Hematopoietic multipotent progenitor cell treated with erythropoietin and hydrocortisone succinate and interleukin-3 and kit ligand, for 17 days (in vitro differentiated cells): ENCODE measurements around the gene WRNIP1.

Source experiments
- DNase-seq: peaks from one replicate; pipeline ENCODE4 v3.0.0-alpha.2; 2015; ENCODE audit warnings: low spot score

Gene WRNIP1

DNA sequence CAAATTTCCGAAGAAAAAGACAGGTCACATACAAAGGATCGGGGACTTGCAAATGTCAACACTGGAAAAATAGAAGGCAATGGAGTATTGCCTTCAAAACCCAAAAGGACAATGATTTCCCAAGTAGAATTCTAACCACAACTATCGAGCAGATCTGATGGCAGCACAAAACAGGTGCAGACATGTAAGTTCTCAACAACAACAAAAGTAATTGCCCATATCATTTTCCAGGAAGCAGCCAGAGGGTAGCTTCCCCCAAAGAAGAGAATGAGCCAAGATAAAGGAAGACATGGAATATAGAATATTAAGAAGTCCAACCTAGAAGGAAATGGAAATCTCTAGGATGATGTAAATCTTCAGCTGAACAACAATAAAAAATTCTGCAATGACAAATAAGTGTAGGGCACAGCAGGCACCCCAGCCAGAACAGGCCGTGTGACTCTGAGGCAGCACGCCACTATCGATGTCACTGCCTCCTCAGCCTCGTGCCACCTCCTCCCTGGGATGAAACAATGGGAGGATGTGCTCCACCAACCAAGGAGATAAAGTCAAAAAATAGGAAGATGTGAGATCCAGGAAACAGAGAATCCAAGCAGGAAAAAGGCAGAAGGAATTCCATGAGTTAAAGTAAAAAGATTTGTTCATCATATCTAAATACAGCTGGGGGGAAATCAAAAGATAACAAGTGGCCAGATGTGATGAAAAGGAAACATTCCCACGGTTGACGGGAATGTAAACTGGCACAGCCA, 42.3 kb downstream of the WRNIP1 start:
- no peak for DNase-seq

DNA sequence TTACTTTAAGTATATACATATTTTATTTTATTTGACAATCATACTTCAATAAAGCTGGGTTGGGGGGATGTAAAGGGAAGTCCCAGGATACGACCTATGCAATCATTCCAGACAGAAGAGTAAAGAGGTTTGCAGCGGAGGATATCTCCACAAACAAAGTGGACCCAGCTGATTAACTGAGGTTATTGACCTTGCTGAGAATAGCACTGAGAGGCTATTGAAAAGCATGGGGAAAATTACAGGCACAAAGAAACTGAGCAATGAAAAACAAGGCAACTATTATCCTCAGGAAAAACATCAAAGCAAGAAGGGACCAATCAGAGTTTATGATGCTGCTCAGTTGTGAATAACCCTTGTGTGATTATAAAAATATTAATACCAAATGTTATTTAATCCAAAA, 43.8 kb downstream of the WRNIP1 start:
- no peak for DNase-seq

DNA sequence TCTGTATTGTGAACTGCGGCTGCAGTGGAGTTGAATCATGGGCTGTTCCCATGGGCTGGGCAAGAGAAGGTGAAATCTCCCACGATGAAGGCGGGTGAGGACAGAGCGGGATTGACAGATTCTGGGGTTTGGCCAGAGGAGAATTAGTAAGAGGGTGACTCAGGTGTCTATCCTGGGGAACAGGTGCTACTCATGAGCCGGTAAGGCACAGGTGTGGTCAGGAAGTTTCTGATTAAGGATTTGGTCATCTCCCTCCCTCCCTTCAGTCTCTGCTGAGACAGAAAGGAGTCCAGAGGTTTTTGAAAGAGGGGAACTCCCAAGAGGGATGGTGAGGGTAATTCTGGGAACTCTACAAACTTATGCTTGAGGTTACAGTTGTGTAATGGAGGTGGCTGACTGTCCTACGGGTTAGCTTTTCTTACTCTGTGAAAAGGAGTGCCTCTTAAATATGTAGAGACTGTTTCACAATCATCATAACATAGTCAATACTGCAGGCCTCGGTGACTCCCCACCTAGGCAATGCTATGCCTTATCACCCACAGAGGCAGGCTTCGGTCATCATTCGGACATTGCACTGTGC, 45.0 kb downstream of the WRNIP1 start:
- DNase-seq: no peak

DNA sequence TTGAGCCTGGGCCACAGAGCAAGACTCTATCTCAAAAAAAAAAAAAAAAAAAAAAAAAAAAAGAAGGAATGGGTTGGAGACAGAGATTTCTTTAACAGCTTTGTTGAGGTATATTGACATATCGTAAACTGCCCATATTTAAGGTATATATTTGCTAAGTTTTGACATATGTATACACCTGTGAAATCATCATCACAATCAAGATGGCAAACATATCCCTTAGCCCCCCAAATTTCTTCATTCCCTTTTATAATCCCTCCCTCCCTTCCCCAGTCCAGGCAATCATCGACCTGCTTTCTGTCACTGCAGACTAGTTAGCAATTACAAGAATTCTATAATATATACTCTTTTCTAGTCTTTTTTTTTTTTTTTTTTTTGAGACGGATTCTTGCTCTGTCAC, 47.5 kb downstream of the WRNIP1 start:
- no peak for DNase-seq

DNA sequence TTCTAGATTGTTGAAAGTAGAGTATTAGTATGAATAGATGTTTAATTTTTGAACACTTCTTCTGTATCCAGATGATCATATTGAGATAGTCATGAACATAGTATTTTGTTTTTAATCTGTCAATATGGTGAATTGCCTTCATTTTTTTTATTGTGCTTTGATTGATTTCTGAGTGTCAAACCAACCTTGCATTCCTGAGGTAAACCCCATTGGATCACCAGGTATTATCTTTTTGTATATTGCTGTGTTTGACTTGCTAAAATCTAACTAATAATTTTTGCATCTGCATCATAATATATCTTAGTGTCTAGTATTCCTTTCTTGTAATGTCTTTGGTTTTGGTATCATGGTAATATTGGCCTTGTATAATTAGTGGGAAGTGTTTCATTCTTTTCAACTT, 51.0 kb downstream of the WRNIP1 start:
- DNase-seq: no peak

DNA sequence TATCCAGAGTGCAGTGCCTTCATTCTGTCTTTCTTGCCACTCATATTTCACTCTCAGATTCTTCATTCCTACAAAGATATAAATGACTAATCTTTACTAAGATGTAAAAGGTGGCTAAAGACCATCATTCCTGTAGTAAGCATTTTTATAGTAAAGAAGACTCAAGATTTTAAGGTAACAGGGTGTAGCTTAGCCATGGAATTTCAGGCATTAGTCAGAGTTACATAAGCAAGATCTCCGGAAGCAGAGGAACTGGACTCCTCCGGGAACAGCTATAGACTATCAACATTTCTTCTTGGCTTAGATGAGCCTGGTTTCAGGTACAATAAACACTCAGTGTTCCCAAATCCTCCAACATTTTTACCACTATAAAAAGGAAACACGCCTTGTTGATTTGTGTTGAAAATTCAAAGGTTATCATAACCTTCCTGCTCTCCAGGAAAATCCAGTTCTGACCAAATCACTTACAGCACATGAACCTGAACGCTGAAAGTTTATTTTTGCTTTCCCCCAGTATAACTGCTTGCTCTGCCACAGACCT, 52.8 kb downstream of the WRNIP1 start:
- DNase-seq: no peak

DNA sequence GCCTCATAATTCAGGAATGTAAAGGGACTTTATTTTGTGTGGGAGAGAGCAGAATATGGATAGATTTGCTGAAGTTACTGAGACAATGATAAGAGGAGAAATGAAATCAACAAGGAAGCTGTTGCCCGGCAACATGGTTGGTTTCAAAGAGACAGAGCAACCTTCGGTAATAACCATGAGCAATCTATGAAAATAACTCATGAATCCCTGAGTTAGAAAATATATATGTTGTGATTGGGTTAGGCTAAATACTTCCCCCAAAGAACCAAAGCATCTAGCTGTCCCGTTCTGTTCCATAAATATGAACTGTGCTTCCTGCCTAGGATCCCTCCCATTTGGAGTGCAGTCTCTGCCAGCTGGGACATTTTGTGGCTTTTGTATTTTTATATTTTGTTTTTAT, 53.4 kb downstream of the WRNIP1 start:
- DNase-seq: no peak

DNA sequence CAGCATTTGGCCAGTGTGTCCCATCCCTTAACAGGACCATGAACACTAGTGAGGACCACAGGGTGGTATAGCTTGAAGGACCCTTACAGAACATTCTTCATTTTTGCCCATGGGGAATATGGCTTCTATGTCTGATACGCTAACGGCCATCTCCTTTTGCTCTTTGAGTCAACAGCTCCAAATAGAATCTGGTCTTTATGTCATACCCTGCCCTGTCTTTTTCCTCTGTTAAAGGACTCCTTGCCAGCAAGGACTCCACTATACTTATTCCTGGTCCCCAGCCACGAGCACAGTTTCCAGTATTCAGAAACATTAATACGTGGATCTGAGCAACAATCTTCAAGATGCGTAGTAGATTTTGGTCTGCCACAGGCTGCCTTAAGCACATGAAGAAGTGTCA, 53.9 kb downstream of the WRNIP1 start:
- no peak for DNase-seq

DNA sequence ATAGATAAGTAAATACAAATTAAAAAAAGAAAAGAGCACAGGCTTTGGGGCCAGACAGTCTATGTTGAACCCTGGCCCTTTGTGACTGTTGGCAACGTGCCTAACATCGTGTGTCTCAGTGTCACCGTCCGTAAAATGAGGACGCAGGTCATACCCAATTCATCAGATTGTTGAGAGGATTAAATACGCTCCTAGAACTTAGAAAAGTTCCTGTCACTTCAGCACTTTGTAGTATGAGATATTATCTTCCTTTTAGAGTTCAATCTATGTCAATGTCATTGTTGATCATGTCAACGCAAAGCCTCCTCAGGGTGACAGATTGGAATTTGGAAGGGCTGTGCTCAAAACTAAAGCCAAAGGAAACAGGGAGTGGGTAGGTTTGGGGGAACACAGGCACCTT, 54.8 kb downstream of the WRNIP1 start:
- DNase-seq: no peak

DNA sequence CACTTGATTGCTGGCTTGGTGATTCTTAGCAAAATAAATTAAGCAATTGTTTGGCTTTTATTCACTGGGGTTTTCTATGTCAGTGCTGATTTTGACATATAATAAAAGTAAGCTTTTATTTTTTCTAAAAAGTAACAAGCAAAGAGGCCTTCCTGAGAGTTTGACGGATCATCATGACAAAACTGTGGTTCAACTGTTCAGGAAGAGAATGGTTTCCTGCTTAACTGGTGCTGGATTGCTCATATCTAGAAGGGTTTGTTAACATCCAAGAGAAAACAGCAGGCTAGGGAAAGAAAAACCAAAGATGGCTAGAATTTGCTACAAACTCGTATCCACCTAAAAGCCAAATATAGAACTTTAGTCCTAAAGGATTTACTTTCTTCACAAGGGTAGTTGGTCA, 55.2 kb downstream of the WRNIP1 start:
- no peak for DNase-seq

DNA sequence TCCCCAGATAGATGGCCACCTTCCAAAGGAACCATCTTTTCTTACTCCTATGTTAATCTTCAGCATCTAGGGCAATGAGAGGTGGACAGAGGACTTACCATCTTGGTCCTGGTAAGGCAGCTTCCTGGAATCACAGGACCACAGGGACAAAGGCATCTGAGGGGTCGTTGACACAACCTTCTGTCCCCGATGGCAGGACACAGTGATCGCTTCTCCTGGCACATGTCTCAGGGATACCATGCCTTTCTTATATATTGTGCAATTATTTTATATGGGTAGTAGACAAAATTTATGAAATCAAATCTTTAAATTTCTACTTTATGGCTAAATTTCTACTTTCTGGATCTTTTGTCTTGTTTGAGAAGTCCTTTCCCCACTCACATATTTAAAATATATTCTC, 56.4 kb downstream of the WRNIP1 start:
- no peak for DNase-seq

DNA sequence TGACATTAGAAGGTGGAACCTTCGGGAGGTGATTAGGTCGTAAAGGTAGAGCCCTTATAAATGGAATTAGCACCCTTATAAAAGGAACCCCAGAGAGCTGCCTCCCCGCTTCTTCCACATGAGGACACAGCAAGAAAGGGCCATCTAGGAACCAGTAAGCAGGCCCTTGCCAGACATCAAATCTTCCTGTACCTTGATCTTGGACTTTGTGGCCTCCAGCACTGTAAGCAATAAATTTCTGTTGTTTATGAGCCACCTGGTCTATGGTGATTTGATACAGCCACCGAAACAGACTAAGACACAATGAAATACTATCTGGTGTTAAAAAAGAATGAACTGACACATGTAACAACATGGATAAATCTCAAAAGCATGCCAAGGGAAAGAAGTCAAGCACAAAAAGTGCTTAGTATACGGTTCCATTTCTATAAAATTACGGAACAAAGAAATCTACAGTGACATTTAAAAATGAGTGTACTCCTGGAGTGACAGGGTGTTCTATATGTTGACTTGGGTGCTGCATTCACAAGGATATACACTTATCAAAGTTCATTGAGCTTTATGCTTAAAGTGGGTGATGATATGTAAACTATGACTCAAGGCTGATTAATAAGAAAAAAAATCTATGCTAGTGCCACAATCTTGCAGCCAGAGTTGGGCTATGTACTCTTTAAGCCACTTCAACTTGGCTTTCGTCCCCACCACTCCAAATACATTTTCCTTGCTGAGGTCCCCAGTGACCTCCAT, 58.1 kb downstream of the WRNIP1 start:
- DNase-seq: no peak

DNA sequence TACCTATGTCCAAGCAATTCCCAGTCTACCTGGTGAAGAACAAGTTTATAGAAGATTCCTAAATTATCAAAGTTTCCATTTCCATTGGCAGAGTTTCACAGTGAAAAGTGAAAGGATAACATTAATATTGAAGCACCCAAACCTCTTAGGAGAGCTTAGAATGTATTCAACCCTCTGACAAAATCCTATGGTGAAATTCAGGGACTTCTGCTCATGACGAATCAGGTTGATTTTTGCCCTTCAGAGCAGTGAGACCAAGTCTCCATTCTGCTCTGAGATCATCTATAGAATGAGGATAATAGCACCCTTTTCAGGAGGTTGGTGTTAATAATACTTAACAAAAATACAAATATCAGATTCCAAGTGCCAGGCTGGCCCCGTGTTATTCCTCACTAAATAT, 60.9 kb downstream of the WRNIP1 start:
- DNase-seq: no peak

DNA sequence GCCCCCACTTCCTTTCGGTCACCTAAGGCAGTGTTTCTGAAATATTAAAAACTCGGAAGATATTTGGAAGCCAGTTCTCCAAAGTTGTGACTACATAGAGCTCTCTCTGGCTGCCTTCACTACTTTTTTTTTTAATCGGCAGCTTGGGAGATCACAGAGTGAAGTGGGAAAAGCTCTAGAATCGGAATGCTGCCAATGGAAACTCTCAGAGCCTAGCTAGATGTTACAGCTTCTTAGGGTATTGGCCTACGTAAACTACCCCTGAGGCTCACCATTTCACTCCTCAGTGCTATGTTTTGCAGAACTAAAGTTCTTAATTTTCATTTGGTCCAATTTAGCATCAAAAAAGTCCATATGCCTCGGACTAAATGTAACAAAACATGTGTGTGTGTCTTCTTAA, 61.9 kb downstream of the WRNIP1 start:
- DNase-seq: no peak

DNA sequence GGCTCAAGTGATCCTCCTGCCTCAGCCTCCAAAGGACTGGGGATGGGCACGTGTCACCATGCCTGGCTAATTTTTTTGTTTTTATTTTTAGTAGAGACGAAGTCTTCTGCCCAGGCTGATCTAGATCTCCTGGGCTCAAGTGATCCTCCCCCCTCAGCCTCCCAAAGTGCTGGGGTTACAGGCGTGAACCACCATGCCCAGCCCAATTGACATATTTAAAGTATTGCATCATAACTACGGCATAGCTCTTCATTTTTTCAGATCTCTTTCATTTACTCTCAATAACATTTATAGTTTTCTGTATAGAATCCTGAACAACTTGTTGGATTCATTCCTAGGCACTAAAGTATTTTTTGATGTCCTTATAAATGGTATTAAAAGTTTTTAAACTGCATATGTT, 63.4 kb downstream of the WRNIP1 start:
- no peak for DNase-seq

DNA sequence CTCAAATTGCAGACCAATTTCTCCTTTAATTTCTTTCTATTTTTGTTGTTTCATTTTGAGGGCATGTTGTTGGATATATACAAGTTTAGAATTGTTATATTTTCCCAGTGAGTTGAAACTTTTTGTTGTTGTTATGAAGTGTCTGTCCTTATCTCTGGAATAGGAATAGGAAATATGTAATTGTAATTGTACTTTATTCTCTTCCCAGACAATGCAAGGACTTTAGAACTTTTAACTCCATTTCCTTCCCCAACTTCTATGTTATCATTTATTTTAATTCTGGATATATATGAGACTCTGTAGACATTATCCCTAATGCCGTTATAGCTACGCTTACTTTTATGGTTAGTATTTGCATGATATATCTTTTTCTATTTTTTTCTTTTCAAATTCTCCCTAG, 64.1 kb downstream of the WRNIP1 start:
- no peak for DNase-seq

DNA sequence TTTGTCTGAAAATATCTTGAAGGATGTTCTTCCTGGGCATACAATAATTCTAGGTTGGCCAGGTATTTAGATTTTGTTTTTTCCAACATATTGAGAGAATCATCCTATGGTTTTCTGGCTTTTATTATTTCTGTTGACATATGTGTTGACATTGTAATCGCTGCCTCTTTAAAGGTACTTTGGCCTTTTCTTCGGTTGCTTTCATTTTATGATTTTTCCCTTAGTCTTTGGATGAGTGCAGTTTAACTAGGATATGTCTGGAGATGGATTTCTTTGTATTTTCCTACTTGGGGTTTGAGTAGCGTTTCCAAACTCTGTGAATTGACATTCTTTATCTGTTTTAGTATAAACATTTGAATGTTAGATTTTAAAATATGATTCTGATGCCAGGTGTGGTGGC, 65.0 kb downstream of the WRNIP1 start:
- DNase-seq: no peak

DNA sequence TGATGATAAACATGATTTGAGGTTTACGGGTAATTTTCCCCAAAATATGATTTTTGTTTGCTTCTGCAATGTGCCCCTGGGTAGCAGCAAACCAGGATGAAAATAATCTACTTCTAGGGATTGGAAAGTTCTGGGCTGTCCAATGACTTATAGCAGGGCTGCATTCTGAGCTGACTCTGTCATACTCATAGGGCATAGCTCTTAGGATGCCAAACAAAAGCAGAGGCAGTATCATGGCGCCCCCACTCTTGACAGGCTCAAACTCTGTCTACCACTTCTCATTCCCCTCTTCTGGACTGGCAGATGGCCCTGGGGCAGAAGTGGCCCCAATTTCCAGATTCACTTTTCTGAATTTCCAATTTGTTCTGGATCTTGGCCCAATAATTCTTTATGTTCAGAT, 66.2 kb downstream of the WRNIP1 start:
- DNase-seq: no peak

DNA sequence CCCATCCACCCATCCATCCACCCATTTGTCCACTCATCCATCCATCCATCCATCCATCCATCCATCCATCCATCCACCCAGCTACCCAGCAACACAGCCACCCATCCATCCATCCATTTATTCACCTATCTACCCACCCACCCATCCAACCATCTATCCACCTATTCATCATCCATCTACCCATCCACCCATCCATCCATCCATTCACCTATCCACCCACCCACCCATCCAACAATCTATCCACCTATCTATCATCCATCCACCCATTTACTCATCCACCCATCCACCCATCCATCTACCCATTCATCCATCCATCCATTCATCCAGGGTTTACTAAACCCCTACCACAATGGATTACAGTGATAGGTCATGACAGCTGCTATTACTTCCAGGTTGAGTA, 69.1 kb downstream of the WRNIP1 start:
- DNase-seq: no peak
